Neuron (in vitro differentiated cells): ENCODE measurements around the gene SLC24A1.

Experiments
- H2AFZ ChIP-seq: one replicate; pipeline ENCODE4 v1.6.1; 2013; ENCODE audit warnings: low read depth, mild to moderate bottlenecking, inconsistent platforms, low read length, moderate library complexity
- H3K27me3 ChIP-seq: one replicate; pipeline ENCODE4 v1.6.1; 2013; ENCODE audit warnings: low read length; ENCODE audit not compliant: insufficient read depth
- H3K36me3 ChIP-seq: one replicate; pipeline ENCODE4 v1.6.1; 2013; ENCODE audit warnings: low read length; ENCODE audit not compliant: insufficient read depth
- H3K4me1 ChIP-seq: one replicate; pipeline ENCODE4 v1.6.1; 2013; ENCODE audit warnings: low read length; ENCODE audit not compliant: insufficient read depth
- H3K4me3 ChIP-seq: 2 replicates; pipeline ENCODE4 v1.5.1; 2013; ENCODE audit warnings: mild to moderate bottlenecking, low read length, moderate library complexity
- H3K9me3 ChIP-seq: one replicate; pipeline ENCODE4 v1.6.1; 2013; ENCODE audit warnings: low read length

SLC24A1 gene

DNA sequence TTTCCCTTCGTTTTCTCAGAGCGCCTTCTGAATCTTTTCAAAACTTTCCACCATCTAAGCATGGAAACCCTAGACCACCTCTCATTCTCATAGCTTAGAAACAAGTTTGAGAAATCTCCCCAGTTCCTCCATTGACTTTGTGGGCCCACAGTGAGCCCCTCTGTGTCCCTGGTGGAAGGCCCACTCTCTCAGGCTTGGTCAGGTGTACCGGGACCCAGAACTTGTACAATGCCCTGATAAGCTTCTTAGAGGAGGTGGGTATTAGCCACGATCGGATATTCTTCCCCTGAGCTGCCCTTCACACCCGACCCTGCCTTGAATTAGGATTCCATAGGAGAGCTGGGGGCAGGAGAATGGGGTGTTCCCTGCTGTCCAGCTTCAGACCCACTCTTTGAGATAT lies at the start of gene SLC24A1:
Gene SLC24A1 (plus strand): TSS at position 301 of the 400 bp plus-strand sequence. CDS start 2,143 bp downstream, outside the sequence.
- H3K27me3 ChIP-seq, result no peaks in the 10 kb centered on the region
- no peaks in the 10 kb centered on the region for H3K36me3 ChIP-seq
- H3K9me3 ChIP-seq, result no peaks in the 10 kb centered on the region
- H3K4me3 ChIP-seq, result no peak within 1 kb of the TSS
- H2AFZ ChIP-seq, result no peak within 1 kb of the TSS
- H3K4me1 ChIP-seq, result no peaks in the 10 kb centered on the region

DNA sequence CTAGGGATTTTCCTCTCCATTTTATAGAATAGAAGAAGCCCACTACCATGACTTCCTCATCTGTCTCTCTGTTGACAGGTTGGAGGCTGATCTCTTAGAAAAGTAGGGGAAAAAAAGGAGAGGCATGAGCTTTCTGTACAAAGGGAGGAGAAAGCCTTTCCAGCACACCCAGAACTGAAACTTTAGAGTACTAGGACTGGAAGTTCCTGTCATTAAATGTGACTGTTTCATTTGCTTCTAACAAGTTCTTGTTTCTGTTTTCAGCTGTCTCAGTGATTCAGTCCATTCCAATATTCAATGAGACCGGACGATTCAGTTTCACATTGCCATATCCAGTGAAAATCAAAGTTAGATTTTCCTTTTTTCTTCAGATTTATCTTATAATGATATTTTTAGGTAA lies 49.8 kb upstream of the SLC24A1 start:
- no peak overlapping the region for H3K4me3 ChIP-seq
- H3K9me3 ChIP-seq, result no peaks in the 10 kb centered on the region
- no peak overlapping the region for H2AFZ ChIP-seq
- no peaks in the 10 kb centered on the region for H3K27me3 ChIP-seq
- H3K36me3 ChIP-seq, result peaks cover 75% of the 10 kb centered on the region
- peaks cover 4% of the 10 kb centered on the region for H3K4me1 ChIP-seq

DNA sequence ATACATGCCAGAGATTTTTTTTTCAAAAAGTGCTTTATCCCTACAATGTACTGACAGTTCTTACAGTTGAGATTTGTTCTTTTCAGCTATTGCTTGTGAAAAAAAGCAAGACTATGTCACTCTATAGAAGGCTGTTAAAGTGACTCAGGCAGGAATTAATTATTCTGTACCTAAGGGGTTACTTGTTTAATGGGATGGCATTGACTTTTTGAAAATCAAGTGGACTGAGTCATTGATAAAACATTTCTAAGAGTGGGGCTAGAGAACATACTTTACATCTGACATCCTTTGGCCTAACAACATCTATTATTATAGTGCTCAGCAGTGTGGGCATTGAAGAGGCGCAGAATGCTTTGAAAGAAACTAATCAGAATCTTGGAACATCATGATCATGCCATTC lies 45.1 kb upstream of the SLC24A1 start:
- Histone ChIP-seq H3K4me1 (peaks cover 4% of the 10 kb centered on the region), H3K4me3 (no peak overlapping the region), H3K27me3 (no peaks in the 10 kb centered on the region), H3K36me3 (peaks cover 72% of the 10 kb centered on the region), H2AFZ (no peak overlapping the region), H3K9me3 (no peaks in the 10 kb centered on the region)

DNA sequence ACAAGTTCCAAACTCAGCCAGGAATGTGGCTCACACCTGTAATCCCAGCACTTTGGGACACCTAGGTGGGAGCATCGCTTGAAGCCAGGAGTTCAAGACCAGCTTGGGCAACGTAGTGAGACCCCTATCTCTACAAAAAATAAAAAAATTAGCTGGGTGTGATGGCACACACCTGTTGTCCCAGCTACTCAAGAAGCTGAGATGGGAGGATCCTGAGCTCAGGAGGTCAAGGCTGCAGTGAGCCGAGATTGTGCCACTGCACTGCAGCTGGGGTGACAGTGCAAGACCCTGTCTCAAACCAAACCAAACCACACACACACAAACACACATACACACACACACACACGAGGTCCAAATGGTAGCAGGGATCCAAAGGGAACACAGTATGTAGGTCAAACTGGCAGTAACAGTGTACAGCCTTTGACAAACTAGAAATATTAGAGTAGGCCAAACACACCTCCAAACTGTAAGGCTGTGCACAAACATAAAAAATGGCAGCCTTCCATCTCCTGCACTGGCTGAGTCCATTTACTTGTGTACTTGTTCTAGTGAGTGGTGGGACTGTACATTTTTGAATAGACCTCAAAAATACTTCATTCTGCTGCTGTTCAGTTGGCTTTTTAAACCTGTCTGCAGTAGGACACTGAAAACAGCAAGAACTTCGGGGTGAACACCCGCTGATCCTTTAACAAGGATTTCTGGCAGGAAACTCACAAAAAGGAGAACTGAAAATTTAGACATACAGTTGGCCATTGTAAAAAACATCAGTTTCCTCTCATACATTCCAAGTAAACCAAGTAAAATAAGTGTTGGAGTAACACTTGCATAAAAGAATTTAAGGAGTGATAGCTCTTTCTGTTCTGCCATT lies 44.4 kb upstream of the SLC24A1 start:
- peaks cover 4% of the 10 kb centered on the region for H3K4me1 ChIP-seq
- peaks cover 67% of the 10 kb centered on the region for H3K36me3 ChIP-seq
- no peak overlapping the region for H2AFZ ChIP-seq
- H3K9me3 ChIP-seq, result no peaks in the 10 kb centered on the region
- H3K4me3 ChIP-seq, result no peak overlapping the region
- H3K27me3 ChIP-seq, result no peaks in the 10 kb centered on the region

DNA sequence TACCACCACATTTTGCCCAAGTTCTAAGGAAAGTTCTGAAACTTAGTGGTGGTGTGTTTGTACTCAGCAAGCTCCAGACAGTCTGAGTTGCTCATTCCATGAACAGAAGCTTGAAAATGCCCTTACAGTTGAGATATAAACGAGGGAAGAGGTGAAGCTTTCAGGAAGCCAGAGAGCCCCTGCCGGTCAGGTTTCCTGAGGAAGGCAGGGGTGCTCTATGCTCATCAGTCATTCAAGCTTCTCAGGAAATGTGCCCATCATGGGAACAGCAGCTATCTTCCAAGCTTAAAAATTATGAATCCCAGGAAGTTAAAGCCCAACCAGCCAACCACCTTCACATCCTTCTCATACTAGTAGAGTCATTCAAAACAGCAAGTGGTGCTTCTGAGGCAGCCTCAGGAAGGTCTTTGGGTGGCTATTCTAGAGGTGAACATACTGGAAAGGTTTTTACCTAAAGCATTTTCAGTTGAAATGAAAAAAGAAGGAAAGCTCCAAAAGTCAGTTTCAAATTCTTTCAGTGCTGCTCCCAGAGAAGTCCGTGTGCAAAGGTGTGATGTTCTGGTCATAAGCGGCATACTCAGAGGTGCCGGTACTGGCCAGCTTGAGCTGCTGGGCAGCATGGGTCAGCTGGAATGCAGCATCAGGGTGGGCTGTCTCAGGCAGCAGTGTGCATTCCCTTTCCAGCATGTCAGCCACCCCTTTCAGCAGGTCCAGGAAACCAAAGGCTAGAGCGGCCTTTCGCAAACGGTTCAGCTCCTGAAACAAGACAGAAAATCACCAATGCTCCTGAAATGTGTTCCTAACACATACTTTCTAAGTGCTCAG lies 42.6 kb upstream of the SLC24A1 start:
- no peaks in the 10 kb centered on the region for H3K27me3 ChIP-seq
- H3K4me1 ChIP-seq, result peaks cover 18% of the 10 kb centered on the region
- H3K4me3 ChIP-seq, result no peak overlapping the region
- H3K36me3 ChIP-seq, result peaks cover 55% of the 10 kb centered on the region
- H2AFZ ChIP-seq, result no peak overlapping the region
- H3K9me3 ChIP-seq, result no peaks in the 10 kb centered on the region

DNA sequence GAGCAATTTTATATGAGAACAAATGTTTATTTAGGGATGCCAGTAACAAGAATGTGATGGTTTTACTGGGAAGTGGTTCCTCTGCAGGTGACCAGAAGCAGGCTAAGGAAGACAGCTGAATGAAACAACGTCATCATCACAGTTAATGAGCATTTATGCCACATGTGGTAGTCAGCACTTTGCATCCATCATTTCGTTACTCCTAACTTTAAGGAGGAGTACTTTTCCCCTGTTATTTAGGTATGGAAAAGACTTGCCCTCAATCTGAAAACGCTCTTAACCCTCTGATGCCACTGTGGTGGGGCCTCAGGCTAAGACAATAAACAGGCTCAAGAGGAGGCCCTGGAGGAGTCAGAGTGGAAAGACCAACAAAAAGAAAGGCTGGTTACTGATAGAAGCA lies 42.0 kb upstream of the SLC24A1 start:
- Histone ChIP-seq H3K4me3 (no peak overlapping the region), H3K36me3 (peaks cover 52% of the 10 kb centered on the region), H3K27me3 (no peaks in the 10 kb centered on the region), H3K4me1 (peaks cover 24% of the 10 kb centered on the region), H2AFZ (no peak overlapping the region), H3K9me3 (no peaks in the 10 kb centered on the region)

DNA sequence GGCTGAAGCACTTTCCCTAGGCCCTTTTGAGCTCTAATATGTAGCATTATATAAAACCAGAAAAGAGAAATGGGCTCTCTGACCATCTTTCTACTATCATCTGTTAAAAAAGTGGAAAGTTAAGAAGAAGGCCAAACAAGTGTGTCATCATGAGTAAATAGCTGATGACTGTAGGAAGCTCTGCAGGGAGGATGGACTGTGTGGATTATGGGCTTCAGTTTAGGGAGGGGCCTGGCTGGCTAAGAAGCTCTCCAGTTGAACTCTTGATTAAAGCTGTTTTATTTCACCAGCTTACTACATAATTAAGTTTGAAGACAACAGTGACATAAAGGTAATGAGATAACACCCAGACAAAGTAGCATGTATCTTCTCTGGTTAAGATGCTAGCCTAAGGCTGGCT lies 41.5 kb upstream of the SLC24A1 start:
- H3K9me3 ChIP-seq, result no peaks in the 10 kb centered on the region

DNA sequence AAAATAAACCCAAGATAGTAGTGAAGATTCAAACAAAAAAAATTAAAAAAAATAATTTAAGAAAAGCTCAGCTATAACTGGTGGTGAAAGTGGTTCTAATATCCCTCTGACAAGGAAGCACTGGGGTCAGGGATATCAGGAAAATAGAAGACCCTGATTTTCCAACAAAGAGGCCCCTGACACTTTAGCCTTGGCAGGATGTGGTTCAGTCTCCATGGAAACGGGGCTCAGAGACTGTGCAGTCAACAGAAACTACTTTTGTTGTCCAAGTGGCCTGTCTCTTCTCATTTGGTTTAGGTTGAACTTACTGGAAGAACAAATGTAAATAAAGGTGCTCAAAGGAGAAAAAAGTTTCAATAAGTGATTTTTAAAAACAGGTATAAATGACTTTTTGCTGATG lies 38.0 kb upstream of the SLC24A1 start:
- H3K9me3 ChIP-seq, result no peaks in the 10 kb centered on the region
- H3K36me3 ChIP-seq, result peaks cover 58% of the 10 kb centered on the region
- no peaks in the 10 kb centered on the region for H3K27me3 ChIP-seq
- no peak overlapping the region for H3K4me3 ChIP-seq
- H3K4me1 ChIP-seq, result peaks cover 42% of the 10 kb centered on the region
- no peak overlapping the region for H2AFZ ChIP-seq

More for the DNA sequence above, 41.5 kb upstream of the SLC24A1 start:
- Histone ChIP-seq H3K4me1 (peaks cover 29% of the 10 kb centered on the region), H3K27me3 (no peaks in the 10 kb centered on the region), H2AFZ (no peak overlapping the region), H3K36me3 (peaks cover 55% of the 10 kb centered on the region), H3K4me3 (no peak overlapping the region)

DNA sequence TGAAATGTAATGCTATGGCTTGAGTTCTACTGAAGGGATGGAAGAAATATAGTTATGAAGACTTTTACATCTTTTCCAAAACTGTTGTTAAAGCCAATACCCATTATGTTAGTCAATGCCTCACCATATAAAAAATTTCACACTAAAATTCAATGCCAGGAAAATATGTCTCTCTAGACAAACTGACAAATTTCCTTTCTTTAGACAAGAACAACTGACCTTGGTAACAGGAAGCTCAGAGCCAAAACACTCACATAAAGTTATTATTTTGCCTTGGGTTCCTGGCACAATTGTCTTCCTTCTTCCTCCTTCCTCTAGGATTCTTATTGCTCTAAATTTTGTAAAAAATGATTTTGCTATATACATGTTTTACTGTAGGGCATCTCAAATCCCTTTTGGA lies 37.5 kb upstream of the SLC24A1 start:
- no peak overlapping the region for H3K4me3 ChIP-seq

DNA sequence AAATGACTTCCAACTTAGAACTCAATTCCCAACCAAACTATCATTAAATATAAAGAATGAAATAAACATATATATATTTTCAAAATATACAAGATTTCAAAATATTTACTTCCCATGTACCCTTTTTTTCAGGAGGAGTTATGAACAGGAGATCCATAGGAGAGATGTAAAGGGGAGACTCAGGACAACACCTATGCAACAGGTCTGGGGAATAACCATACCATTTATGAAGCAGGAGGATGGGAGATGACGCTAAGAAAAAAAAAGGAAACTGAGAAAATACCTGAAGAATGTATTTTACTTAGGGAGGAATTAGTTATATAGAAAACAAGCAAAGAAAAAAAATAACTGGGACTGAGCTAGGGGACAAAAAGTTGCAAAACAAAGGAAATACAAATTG lies 34.6 kb upstream of the SLC24A1 start:
- Histone ChIP-seq H3K9me3 (no peaks in the 10 kb centered on the region), H3K4me3 (no peak overlapping the region), H3K27me3 (no peaks in the 10 kb centered on the region), H3K4me1 (peaks cover 42% of the 10 kb centered on the region), H3K36me3 (peaks cover 66% of the 10 kb centered on the region), H2AFZ (no peak overlapping the region)

More for the DNA sequence above, 37.5 kb upstream of the SLC24A1 start:
- no peaks in the 10 kb centered on the region for H3K27me3 ChIP-seq
- H3K36me3 ChIP-seq, result peaks cover 58% of the 10 kb centered on the region
- H3K9me3 ChIP-seq, result no peaks in the 10 kb centered on the region
- no peak overlapping the region for H2AFZ ChIP-seq
- H3K4me1 ChIP-seq, result peaks cover 42% of the 10 kb centered on the region

DNA sequence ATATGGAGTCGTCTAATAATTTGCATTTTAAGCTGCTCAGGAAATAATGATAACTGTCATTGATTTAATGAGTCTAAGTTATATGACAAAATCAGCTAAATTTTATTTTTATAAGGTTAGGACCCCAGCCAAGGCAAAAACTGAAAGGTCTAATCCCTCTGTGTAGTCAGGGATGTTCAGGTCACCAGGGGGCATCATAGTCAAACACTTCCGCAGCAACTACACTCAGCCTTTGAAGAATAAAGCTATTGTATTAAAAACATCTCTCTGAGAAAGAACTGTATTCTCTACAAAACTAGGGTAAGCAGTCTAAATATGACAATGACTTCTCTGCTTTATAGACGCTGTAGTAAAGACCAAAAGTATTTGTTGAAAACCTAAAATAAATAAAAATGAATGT lies 25.8 kb upstream of the SLC24A1 start:
- Histone ChIP-seq H3K4me3 (no peak overlapping the region), H3K9me3 (no peaks in the 10 kb centered on the region), H3K27me3 (no peaks in the 10 kb centered on the region), H3K36me3 (peaks cover 78% of the 10 kb centered on the region), H2AFZ (no peak overlapping the region), H3K4me1 (no peaks in the 10 kb centered on the region)

DNA sequence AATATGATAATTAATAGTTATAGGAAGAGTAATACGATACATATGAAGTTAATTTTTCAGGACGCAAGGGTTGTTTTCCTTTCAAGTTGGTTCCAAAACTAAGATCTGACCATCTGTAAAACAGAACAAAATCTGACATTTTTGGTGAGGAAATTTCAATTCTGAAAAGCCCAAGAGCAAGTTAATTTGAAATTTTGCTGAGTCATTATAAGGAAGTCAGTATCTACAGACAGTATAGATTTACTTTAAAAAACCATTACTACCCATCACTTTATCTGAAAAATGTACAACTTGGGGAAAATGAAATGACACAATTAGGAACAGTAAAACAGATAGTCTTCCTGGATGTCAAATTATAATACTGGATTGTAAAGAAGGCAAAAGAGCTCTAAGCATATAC lies 23.3 kb upstream of the SLC24A1 start:
- Histone ChIP-seq H3K9me3 (no peaks in the 10 kb centered on the region), H3K36me3 (peaks cover 68% of the 10 kb centered on the region), H2AFZ (no peak overlapping the region), H3K27me3 (no peaks in the 10 kb centered on the region), H3K4me1 (no peaks in the 10 kb centered on the region), H3K4me3 (no peak overlapping the region)

DNA sequence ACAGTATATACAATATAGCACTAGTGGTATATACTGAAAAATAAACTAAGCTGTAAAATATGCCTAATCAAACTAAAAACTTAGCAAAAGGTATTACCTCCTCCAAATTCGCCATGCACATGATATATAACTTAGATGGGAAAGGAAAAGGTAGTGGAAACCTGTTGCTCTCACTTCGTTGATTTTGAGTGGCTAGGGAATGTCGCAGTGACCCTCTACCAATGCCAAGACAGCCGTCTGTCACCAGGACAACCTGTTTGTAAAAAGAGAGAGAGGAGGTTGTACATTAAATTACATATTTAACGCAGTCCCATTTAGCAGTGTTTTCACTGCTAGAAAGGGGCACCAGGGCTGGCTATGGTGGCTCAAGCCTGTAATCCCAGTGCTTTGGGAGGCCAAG lies 22.1 kb upstream of the SLC24A1 start:
- Histone ChIP-seq H3K36me3 (peaks cover 73% of the 10 kb centered on the region), H3K4me3 (no peak overlapping the region), H2AFZ (no peak overlapping the region), H3K27me3 (no peaks in the 10 kb centered on the region), H3K4me1 (no peaks in the 10 kb centered on the region), H3K9me3 (no peaks in the 10 kb centered on the region)
